COLO668 (cell line): Measurements from ENCODE around the gene DOCK4.
"Not testable (repeated sequence)": the region's sequence is repeated elsewhere in the genome, so short reads cannot be mapped to it uniquely, and the experiment has no call there.

Source experiments
- DNase-seq: peaks from one replicate; lab custom pipeline; 2025; ENCODE audit not compliant: unreplicated experiment; lab: John Stamatoyannopoulos, UW

The DOCK4 gene, protein sequence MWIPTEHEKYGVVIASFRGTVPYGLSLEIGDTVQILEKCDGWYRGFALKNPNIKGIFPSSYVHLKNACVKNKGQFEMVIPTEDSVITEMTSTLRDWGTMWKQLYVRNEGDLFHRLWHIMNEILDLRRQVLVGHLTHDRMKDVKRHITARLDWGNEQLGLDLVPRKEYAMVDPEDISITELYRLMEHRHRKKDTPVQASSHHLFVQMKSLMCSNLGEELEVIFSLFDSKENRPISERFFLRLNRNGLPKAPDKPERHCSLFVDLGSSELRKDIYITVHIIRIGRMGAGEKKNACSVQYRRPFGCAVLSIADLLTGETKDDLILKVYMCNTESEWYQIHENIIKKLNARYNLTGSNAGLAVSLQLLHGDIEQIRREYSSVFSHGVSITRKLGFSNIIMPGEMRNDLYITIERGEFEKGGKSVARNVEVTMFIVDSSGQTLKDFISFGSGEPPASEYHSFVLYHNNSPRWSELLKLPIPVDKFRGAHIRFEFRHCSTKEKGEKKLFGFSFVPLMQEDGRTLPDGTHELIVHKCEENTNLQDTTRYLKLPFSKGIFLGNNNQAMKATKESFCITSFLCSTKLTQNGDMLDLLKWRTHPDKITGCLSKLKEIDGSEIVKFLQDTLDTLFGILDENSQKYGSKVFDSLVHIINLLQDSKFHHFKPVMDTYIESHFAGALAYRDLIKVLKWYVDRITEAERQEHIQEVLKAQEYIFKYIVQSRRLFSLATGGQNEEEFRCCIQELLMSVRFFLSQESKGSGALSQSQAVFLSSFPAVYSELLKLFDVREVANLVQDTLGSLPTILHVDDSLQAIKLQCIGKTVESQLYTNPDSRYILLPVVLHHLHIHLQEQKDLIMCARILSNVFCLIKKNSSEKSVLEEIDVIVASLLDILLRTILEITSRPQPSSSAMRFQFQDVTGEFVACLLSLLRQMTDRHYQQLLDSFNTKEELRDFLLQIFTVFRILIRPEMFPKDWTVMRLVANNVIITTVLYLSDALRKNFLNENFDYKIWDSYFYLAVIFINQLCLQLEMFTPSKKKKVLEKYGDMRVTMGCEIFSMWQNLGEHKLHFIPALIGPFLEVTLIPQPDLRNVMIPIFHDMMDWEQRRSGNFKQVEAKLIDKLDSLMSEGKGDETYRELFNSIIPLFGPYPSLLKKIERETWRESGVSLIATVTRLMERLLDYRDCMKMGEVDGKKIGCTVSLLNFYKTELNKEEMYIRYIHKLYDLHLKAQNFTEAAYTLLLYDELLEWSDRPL (N-terminal part only)

GRCh38 chr7:112206238-112206990 is at the start of gene DOCK4, which contains the start of gene ZNF277:
DOCK4 (minus strand) TSS chr7:112206399; CDS start chr7:112206138, 261 bp downstream.
ZNF277 (plus strand) TSS chr7:112206695; CDS start chr7:112206717, 22 bp downstream.
- peak; percentile 98 for DNase-seq

DNA sequence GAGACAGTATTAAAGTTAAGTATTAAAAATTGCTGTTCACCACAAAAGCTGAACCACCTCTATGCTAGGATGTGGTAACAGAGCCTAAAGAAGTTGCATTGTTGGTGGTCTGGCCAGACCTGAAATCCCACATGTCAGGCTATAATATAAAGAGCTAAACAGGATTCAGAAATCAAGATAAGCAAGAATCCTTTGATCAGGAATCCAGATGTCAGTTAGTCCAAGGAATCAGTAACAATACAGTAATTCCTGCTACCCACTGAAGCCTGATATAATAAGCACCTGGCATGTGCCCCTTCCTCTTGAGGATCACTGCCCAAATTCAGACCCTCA is 49.2 kb upstream of the DOCK4 start:
- DNase-seq: no peak

- no peak for DNase-seq
Observed at GRCh38 chr7:112254709-112255387, 48.6 kb upstream of the DOCK4 start.

DNA sequence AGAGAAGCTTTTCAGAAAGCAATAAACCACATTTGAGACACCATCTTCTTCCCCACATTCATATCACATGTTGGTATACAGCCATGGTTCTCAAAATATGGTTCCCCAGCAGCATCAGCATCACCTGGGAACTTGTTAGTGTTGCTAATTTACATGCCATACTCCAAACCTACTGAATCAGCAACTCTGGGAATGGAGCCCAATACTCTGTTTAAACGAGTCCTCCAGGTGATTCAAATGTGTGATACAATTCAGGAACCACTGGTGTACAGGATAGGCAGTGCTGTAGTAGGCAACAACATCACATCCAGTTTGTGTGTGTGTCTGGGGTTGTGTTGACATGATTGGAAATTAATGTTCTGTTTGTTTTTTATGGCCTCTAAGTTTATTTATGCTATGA is 48.0 kb upstream of the DOCK4 start:
- DNase-seq: no peak

- no peak for DNase-seq
Observed at GRCh38 chr7:112252691-112253090, 46.5 kb upstream of the DOCK4 start.

DNA sequence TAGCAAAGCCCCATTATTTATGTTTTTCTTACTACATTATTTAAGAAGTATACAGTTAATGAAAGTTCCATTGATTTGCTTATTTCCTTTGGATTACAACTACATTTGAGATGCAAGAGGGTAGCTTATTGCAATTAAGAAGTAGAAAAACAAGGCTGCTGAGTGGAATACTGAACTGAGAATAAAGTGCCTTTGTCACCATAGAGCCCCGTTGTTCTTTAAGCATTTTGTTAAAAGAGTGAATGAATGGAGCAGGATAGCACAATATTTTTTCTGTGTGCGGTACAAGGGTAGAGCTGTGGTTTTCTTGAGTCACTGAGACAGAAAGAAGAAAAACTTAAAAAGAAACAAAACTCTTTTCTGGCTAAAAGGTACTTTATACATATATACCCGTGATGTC is 45.9 kb upstream of the DOCK4 start:
- no peak for DNase-seq

DNA sequence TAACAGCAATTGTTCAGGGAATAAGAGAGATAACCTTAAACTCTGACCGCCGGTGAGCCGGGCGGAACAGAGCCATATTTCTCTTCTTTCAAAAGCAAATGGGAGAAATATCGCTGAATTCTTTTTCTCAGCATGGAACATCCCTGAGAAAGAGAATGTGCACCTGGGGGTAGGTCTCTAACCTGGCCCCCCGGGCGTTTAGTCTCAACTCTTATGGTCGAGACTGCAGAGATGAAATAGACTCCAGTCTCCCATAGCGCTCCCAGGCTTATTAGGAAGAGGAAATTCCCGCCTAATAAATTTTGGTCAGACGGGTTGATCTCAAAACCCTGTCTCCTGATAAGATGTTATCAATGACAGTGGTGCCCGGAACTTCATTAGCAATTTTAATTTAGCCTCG is 43.8 kb upstream of the DOCK4 start:
- not testable (repeated sequence) for DNase-seq

- no peak for DNase-seq
Observed at GRCh38 chr7:112248598-112248997, 42.4 kb upstream of the DOCK4 start.

- DNase-seq: no peak
Observed at GRCh38 chr7:112238852-112239610, 32.8 kb upstream of the DOCK4 start.

DNA sequence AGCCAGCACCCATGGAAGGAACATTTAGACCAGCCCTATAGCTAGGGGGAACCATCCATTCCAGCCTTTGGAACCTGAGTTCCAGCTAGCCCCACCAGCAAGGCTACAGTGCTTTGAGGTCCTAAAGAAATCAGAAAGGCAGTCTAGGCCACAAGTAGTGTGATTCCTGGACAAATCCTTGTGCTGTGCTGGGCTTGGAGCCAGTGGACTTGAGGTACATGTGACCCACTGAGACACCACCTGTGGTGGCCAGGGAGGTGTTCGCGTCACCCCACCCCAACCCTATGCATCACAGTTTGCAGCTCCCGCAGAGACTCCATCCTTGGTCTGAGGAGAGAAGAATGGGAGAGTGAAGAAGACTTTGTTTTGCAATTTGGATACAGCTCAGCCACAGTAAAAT is 32.1 kb upstream of the DOCK4 start:
- DNase-seq: no peak

DNA sequence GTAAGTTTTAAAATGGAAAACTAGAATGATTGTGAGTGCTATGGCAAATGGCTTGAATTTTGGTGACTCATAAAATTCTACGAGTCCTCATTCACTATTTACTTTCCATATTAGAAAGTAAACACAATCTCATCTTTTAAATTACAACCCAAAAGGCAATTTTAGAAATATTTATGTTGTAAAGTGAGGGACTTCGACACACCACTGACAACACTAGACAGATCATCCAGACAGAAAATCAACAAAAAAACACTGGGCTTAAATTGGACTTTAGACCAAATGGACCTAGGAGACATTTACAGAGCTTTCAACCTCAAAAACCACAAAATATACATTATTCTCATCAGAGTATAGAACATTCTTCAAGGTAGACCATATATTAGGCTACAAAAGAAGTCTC is 30.4 kb upstream of the DOCK4 start:
- no peak for DNase-seq

DNA sequence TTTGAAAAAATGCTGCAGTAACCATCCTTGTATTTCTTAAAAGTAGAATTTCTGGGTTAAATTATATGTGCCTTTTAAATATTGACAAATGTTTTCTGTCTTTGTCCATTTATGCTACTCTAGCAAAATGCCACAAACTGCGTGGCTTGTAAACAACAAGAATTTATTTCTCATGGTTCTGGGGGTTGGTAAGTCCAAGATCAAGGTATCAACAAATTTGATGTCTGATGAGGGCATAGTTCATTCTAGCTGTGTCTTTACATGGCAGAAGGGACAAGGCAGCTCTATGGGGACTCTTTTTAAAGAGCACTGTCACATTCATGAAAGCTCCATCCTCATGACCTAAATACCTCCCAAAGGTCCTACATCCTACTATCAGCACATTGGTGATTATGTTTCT is 27.9 kb upstream of the DOCK4 start:
- no peak for DNase-seq

DNA sequence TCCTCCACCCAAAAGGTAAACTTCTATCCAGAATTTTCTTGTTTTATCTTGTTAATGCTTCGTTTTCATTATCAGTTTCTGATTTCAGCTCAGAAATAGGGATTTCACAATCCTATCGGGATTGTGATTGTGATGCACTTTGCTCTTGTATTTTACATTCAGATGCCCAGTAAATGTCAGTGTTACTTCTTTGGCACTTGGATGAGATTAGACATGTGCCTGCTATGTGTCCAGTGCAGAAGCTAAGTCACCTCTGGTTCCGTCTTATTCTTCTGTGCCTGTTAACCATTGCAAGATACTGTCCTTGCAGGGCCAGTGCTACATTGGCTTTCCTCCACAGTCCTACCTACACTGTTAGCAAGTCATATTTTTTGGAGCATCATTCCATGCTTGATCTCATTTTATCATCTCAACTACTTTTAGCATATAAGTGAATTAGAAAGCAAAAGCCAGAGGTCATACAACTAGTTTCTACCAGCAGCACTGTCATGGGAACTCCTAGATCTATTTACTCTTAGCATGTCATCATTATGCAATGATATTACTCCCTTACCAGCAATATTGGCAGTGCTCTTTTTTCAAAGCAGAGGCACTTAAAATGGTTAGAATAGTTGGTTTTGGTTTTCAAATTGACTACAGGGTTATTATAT is 27.0 kb upstream of the DOCK4 start:
- DNase-seq: no peak

DNA sequence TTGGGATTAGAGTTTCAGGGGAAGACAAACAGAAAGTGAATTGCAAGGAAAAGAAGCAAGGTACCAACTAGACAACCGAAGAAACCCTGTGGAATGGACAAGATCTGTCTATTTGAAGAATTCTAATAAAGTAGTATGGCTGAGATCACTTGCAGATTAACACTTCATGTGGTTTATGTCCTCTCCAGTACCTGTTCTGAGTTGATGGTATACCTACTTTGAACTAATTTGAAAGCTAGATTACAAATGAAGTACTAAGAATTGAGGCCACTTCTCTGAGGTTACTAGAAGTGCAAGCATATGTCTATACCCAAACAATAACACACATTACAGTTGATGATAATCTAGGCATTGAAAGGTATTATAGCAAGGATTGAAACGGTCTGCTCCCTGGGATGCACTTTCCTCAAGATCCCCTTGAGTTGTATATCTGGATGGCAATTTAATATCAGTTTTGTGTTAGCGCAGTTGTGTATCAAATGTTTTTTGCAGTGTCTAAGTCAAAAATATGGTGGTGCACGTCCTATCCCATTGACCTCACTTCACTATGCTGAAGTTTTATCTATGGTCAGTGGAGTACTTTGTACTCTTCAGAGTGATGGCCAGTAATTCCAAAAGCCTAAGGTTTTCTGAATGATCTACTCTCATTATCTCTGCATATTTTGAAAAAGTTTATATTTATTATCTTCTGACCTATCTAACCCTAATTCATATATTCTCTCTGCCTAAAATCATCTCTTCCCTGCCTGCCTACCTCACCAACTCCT is 26.2 kb upstream of the DOCK4 start:
- no peak for DNase-seq

GRCh38 chr7:112228632-112229031 is 22.4 kb upstream of the DOCK4 start:
- no peak for DNase-seq

- no peak for DNase-seq
Observed at GRCh38 chr7:112226701-112227276, 20.6 kb upstream of the DOCK4 start.

- DNase-seq: no peak
Observed at GRCh38 chr7:112225006-112225405, 18.8 kb upstream of the DOCK4 start.

DNA sequence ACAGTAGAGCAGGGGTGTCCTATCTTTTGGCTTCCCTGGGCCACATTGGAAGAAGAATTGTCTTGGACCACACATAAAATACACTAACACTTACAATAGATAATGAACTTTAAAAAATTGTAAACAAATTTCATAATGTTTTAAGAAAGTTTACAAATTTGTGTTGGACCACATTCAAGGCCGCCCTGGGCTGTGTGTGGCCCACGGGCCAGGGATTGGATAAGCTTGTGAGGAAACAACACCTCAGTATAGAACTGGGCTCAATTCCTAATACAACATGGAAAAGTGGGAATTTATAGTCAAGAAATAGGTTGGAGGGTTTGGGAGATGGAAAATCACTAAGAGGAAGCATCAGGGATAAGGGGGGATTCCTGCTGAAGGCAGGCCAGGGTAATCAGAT is 18.0 kb upstream of the DOCK4 start:
- DNase-seq: no peak
